IMR-90 (cell line): ENCODE measurements around the gene CTRB1. TPM values are rescaled to one million over a fixed set of nuclear protein-coding genes. Genes with fewer than 3 reads are reported as not detected.

Experiments used
- ATAC-seq: fragments of 200-7000 bp; cut with Tn5 transposase; 2 replicates; pipeline ENCODE4 v1.9.1; 2020; ENCODE audit warnings: low read depth, mild to moderate bottlenecking, moderate library complexity
- BruUV-seq: library from RNA; stranded (reverse); fragments of 400-500 nt; replicated peaks from 2 replicates; lab custom pipeline; 2021; lab: Mats Ljungman, UMichigan
- CTCF ChIA-PET: fragments of 300-600 bp; formaldehyde crosslinking; extraction: SDS; loops from one replicate; lab custom pipeline; 2021; ENCODE audit warnings: antibody characterized with exemption; lab: Yijun Ruan, JAX
- POLR2A ChIA-PET: fragments of 300-600 bp; sonication (Branson Sonifier 250); formaldehyde crosslinking; loops from one replicate; lab custom pipeline; 2022; ENCODE audit warnings: antibody characterized with exemption; ENCODE audit not compliant: unreplicated experiment; lab: Charles Lee
- DNase-seq: peaks from one replicate; pipeline ENCODE4 v3.0.0; 2013
- H2AFZ ChIP-seq: replicated peaks from 2 replicates; pipeline ENCODE3; 2013; ENCODE audit warnings: low read length, mild to moderate bottlenecking; ENCODE audit not compliant: poor library complexity
- H2AK5ac ChIP-seq: 2 replicates; pipeline ENCODE4 v1.6.1; 2013; ENCODE audit warnings: low read depth, low read length, inconsistent platforms
- H2AK9ac ChIP-seq: replicated peaks from 2 replicates; pipeline ENCODE3; 2013; ENCODE audit warnings: mild to moderate bottlenecking, low read depth, low read length, moderate library complexity; ENCODE audit not compliant: poor library complexity
- H2BK120ac ChIP-seq: 2 replicates; pipeline ENCODE4 v1.6.1; 2013; ENCODE audit warnings: low read depth, low read length, inconsistent platforms
- H2BK15ac ChIP-seq: 3 replicates; pipeline ENCODE4 v1.6.1; 2013; ENCODE audit warnings: low read depth, low read length, inconsistent platforms
- H2BK20ac ChIP-seq: 2 replicates; pipeline ENCODE4 v1.6.1; 2013; ENCODE audit warnings: low read depth, mild to moderate bottlenecking, inconsistent platforms, low read length, moderate library complexity
- H2BK5ac ChIP-seq: 2 replicates; pipeline ENCODE4 v1.6.1; 2013; ENCODE audit warnings: mild to moderate bottlenecking, low read depth, low read length, inconsistent platforms; ENCODE audit not compliant: poor library complexity, severe bottlenecking
- H3K14ac ChIP-seq: replicated peaks from 2 replicates; pipeline ENCODE4 v1.6.1; 2013; ENCODE audit warnings: low read depth, low read length, inconsistent platforms
- H3K18ac ChIP-seq: 2 replicates; pipeline ENCODE4 v1.6.1; 2013; ENCODE audit warnings: low read depth, low read length, control low read depth
- H3K23ac ChIP-seq: 2 replicates; pipeline ENCODE4 v1.6.1; 2013; ENCODE audit warnings: low read depth, low read length, inconsistent platforms
- H3K27ac ChIP-seq: 2 replicates; pipeline ENCODE4 v1.5.1; 2013; ENCODE audit warnings: mild to moderate bottlenecking, control low read depth, low read length; ENCODE audit not compliant: insufficient read depth
- H3K27me3 ChIP-seq: 2 replicates; pipeline ENCODE4 v1.6.1; 2013; ENCODE audit warnings: low read length; ENCODE audit not compliant: control insufficient read depth, insufficient read depth
- H3K36me3 ChIP-seq: 2 replicates; pipeline ENCODE4 v1.6.1; 2013; ENCODE audit warnings: low read length, mixed read lengths; ENCODE audit not compliant: control insufficient read depth, insufficient read depth
- H3K4ac ChIP-seq: 2 replicates; pipeline ENCODE4 v1.6.1; 2013; ENCODE audit warnings: low read depth, low read length, inconsistent platforms
- H3K4me1 ChIP-seq: 2 replicates; pipeline ENCODE4 v1.6.1; 2013; ENCODE audit warnings: low read length, mixed read lengths; ENCODE audit not compliant: control insufficient read depth, insufficient read depth
- H3K4me2 ChIP-seq: 2 replicates; pipeline ENCODE4 v1.6.1; 2013; ENCODE audit warnings: low read depth, mild to moderate bottlenecking, control low read depth, low read length, moderate library complexity
- H3K4me3 ChIP-seq: 2 replicates; pipeline ENCODE4 v1.5.1; 2013; ENCODE audit warnings: low read depth, mild to moderate bottlenecking, control low read depth, low read length, moderate library complexity; ENCODE audit not compliant: insufficient read depth
- H3K56ac ChIP-seq: 2 replicates; pipeline ENCODE4 v1.6.1; 2013; ENCODE audit warnings: low read length, inconsistent platforms; ENCODE audit not compliant: insufficient read depth; ENCODE audit errors: extremely low read depth
- H3K79me1 ChIP-seq, 2 experiments: 2 replicates each; pipeline ENCODE4 v1.6.1; 2013; ENCODE audit warnings: low read length in 2 of 2, inconsistent platforms in 1 of 2, low read depth in 1 of 2
- H3K9ac ChIP-seq: 2 replicates; pipeline ENCODE4 v1.6.1; 2013; ENCODE audit warnings: low read depth, low read length, control low read depth
- H3K9me1 ChIP-seq: 2 replicates; pipeline ENCODE4 v1.6.1; 2013; ENCODE audit warnings: low read length, inconsistent platforms; ENCODE audit not compliant: insufficient read depth
- H3K9me3 ChIP-seq: 2 replicates; pipeline ENCODE4 v1.6.1; 2013; ENCODE audit warnings: low read length; ENCODE audit not compliant: control insufficient read depth, insufficient read depth
- H4K20me1 ChIP-seq: 2 replicates; pipeline ENCODE4 v1.6.1; 2013; ENCODE audit warnings: low read length, inconsistent platforms; ENCODE audit not compliant: insufficient read depth
- H4K5ac ChIP-seq: 2 replicates; pipeline ENCODE4 v1.6.1; 2013; ENCODE audit warnings: mild to moderate bottlenecking, low read depth, low read length, control low read depth
- H4K8ac ChIP-seq, 2 experiments: 2 replicates each; pipeline ENCODE4 v1.6.1; 2013; ENCODE audit warnings: low read depth in 2 of 2, low read length in 2 of 2, control low read depth in 1 of 2, inconsistent platforms in 1 of 2
- H4K91ac ChIP-seq: 2 replicates; pipeline ENCODE4 v1.6.1; 2013; ENCODE audit warnings: low read depth, low read length, inconsistent platforms; ENCODE audit not compliant: insufficient read depth
- BHLHE40 ChIP-seq: fragments of 150-350 bp; IDR thresholded peaks from 2 replicates; pipeline ENCODE4 v1.6.1; 2016; ENCODE audit warnings: mild to moderate bottlenecking, low read depth, low read length
- CEBPB ChIP-seq: IDR thresholded peaks from 2 replicates; pipeline ENCODE4 v1.6.1; 2012; ENCODE audit warnings: low read depth, low read length, improper control_type of control experiment
- CHD1 ChIP-seq: IDR thresholded peaks from 2 replicates; pipeline ENCODE4 v1.6.1; 2012; ENCODE audit warnings: low read depth, low read length, improper control_type of control experiment
- FOS ChIP-seq: fragments of 150-350 bp; IDR thresholded peaks from 2 replicates; pipeline ENCODE4 v1.6.1; 2016; ENCODE audit warnings: low read depth, low read length
- MAFK ChIP-seq: IDR thresholded peaks from 2 replicates; pipeline ENCODE4 v1.6.1; 2012; ENCODE audit warnings: low read depth, low read length, improper control_type of control experiment
- MAZ ChIP-seq: IDR thresholded peaks from 2 replicates; pipeline ENCODE4 v1.6.1; 2012; ENCODE audit warnings: low read depth, mild to moderate bottlenecking, low read length, improper control_type of control experiment, moderate library complexity, borderline replicate concordance
- MXI1 ChIP-seq: IDR thresholded peaks from 2 replicates; pipeline ENCODE4 v1.6.1; 2012; ENCODE audit warnings: low read depth, mild to moderate bottlenecking, low read length, moderate library complexity, borderline replicate concordance
- NFE2L2 ChIP-seq: fragments of 150-350 bp; IDR thresholded peaks from 2 replicates; pipeline ENCODE4 v1.6.1; 2016; ENCODE audit warnings: low read depth, mild to moderate bottlenecking, low read length
- POLR2A ChIP-seq: IDR thresholded peaks from 2 replicates; pipeline ENCODE4 v1.6.1; 2012; ENCODE audit warnings: mild to moderate bottlenecking, low read depth, low read length
- RAD21 ChIP-seq: IDR thresholded peaks from 2 replicates; pipeline ENCODE4 v1.6.1; 2012; ENCODE audit warnings: low read length, improper control_type of control experiment
- RCOR1 ChIP-seq: IDR thresholded peaks from 2 replicates; pipeline ENCODE4 v1.6.1; 2012; ENCODE audit warnings: mild to moderate bottlenecking, low read length, improper control_type of control experiment; ENCODE audit not compliant: insufficient replicate concordance
- RFX5 ChIP-seq: IDR thresholded peaks from 2 replicates; pipeline ENCODE4 v1.8.0; 2012; ENCODE audit warnings: low read depth, mild to moderate bottlenecking, low read length, moderate library complexity
- SMC3 ChIP-seq: fragments of 150-350 bp; IDR thresholded peaks from 2 replicates; pipeline ENCODE4 v1.6.1; 2016; ENCODE audit warnings: low read depth, mild to moderate bottlenecking, antibody characterized with exemption, low read length, moderate library complexity
- WGBS, 2 experiments: methylation state at CpG; one replicate each; pipeline versions ENCODE4 v1.1.5 to v1.1.7; 2013; ENCODE audit warnings: missing lambda C conversion rate in 2 of 2; ENCODE audit not compliant: insufficient read length in 1 of 2; ENCODE audit errors: extremely low coverage in 2 of 2; 5-methylcytosine and 5-hydroxymethylcytosine counted together
- dilution Hi-C: fragments of 300-500 bp; cut with HindIII; formaldehyde crosslinking; loops from one replicate; pipeline ENCODE4 v1.14.3; 2018; ENCODE audit warnings: low sequenced_read_pairs; ENCODE audit not compliant: unreplicated experiment
- in situ Hi-C: fragments of 300-500 bp; cut with MboI; formaldehyde crosslinking; loops from 3 replicates; pipeline ENCODE4 v1.14.3; 2019; ENCODE audit warnings: low sequenced_read_pairs, inconsistent platforms, mixed read lengths
- intact Hi-C: fragments of 100-400 bp; cut with micrococcal nuclease; formaldehyde crosslinking; loops from 2 replicates; pipeline ENCODE4 v1.10.0; 2022
- polyA plus RNA-seq, 3 experiments: library from polyadenylated mRNA; depleted of rRNA; stranded (reverse); fragments of >200 nt; gene quantifications; 2 replicates each; pipeline ENCODE4 v1.2.3, GENCODE V29; 2012; ENCODE audit warnings: low replicate concordance in 1 of 3
- total RNA-seq: library from RNA; depleted of rRNA; stranded (reverse); fragments of >200 nt; gene quantifications from 2 replicates; pipeline ENCODE4 v1.2.3, GENCODE V29; 2012
- TF ChIP-seq, protein P1 (sequence below): conservative IDR thresholded peaks from 2 replicates; pipeline ENCODE4 v1.5.1; 2012; ENCODE audit warnings: mild to moderate bottlenecking, low read depth, low read length, improper control_type of control experiment
- TF ChIP-seq, protein P2 (sequence below): fragments of 150-350 bp; IDR thresholded peaks from 2 replicates; pipeline ENCODE4 v1.6.1; 2017; ENCODE audit warnings: mild to moderate bottlenecking, antibody characterized with exemption, low read length, low read depth

The CTRB1 gene
- total and polyA plus RNA-seq, 2 of the 4 experiments (the other 2 are of a cell fraction) = not detected

DNA sequence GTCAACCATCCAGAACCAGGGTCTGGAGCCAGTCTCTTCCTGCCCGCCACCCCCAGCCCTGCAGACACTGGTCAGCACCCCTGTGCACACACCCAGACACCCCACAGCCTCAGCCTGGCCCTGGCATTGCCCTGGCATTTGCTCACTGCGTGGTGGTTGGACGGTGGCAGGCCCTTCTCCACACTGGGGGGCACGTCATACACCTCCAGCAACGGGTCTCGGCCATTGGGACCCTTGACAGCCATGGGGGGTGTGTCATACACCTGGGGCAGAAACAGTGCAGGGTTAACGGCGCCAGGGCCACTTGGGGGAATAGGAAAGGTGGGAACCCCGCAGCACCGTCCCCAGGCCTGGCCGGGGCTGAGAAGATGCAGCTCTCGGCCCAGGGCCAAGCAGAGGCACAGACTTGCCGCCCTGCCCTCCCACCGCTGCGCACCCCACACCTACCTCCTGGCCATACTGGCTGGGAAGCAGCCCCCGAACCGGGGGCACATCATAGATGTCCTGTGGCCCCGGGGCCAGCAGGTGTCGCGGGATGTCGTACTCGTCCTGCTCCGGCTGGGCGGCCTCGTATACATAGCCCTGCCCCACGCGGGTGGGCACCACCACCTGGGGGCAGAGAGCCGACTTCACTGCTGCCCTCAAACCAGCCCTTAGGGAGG is 18.1 kb downstream of the CTRB1 start:
- H3K36me3 ChIP-seq = peaks cover 71% of the 10 kb centered on the region
- no peak overlapping the region for H4K91ac ChIP-seq
- intact Hi-C loops = no loop called here

More for the DNA sequence above, 18.1 kb downstream of the CTRB1 start:
- no peak for ATAC-seq
- Histone ChIP-seq H3K9me1 (peaks cover 7% of the 10 kb centered on the region), H4K8ac (no peak overlapping the region), H2BK15ac (no peak overlapping the region), H3K14ac (no peak overlapping the region), H2BK20ac (no peak overlapping the region), H3K27me3 (no peaks in the 10 kb centered on the region), H3K9ac (no peak overlapping the region), H3K4me1 (peaks cover 33% of the 10 kb centered on the region), H3K9me3 (no peaks in the 10 kb centered on the region), H4K5ac (no peak overlapping the region), H3K18ac (no peak overlapping the region), H3K23ac (no peak overlapping the region), H2AK9ac (peak overlapping the region; percentile 45), H2AK5ac (peak overlapping the region; percentile 21; the same call in 1 of the 2 replicates), H4K20me1 (peaks cover 89% of the 10 kb centered on the region), H2BK120ac (no peak overlapping the region), H3K79me1 (peaks cover 14 to 63% of the 10 kb centered on the region in 2 experiments), H3K4ac (no peak overlapping the region), H3K27ac (no peak overlapping the region), H3K56ac (no peak overlapping the region), H2BK5ac (no peak overlapping the region), H3K4me2 (no peak overlapping the region), H3K4me3 (no peak overlapping the region), H2AFZ (peak overlapping the region; percentile 61)
- WGBS, 2 experiments = 96% methylated on average over 13 of the region's 28 CpGs; no CpG with 5 or more reads in 1 of the 2 experiments
- POLR2A ChIA-PET = interaction anchor here (1.0 kb wide), 1 partner anchor 13 kb away, joined by 21 read pairs; no protein-coding TSS in a partner anchor
- BruUV-seq = no TSS peak
- CTCF ChIA-PET = no interaction called here
- TF ChIP-seq RAD21 (no peak), CEBPB (no peak), MAZ (no peak), MAFK (no peak), MXI1 (no peak), BHLHE40 (no peak), POLR2A (no peak), FOS (no peak), NFE2L2 (no peak), RCOR1 (no peak), SMC3 (no peak), RFX5 (no peak), CHD1 (no peak)
- TF ChIP-seq, protein P1, sequence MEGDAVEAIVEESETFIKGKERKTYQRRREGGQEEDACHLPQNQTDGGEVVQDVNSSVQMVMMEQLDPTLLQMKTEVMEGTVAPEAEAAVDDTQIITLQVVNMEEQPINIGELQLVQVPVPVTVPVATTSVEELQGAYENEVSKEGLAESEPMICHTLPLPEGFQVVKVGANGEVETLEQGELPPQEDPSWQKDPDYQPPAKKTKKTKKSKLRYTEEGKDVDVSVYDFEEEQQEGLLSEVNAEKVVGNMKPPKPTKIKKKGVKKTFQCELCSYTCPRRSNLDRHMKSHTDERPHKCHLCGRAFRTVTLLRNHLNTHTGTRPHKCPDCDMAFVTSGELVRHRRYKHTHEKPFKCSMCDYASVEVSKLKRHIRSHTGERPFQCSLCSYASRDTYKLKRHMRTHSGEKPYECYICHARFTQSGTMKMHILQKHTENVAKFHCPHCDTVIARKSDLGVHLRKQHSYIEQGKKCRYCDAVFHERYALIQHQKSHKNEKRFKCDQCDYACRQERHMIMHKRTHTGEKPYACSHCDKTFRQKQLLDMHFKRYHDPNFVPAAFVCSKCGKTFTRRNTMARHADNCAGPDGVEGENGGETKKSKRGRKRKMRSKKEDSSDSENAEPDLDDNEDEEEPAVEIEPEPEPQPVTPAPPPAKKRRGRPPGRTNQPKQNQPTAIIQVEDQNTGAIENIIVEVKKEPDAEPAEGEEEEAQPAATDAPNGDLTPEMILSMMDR = no peak
- TF ChIP-seq, protein P2, sequence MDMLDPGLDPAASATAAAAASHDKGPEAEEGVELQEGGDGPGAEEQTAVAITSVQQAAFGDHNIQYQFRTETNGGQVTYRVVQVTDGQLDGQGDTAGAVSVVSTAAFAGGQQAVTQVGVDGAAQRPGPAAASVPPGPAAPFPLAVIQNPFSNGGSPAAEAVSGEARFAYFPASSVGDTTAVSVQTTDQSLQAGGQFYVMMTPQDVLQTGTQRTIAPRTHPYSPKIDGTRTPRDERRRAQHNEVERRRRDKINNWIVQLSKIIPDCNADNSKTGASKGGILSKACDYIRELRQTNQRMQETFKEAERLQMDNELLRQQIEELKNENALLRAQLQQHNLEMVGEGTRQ = no peak
- DNase-seq = no peak
- in situ Hi-C loops = no loop called here
- dilution Hi-C loops = no loop called here
